Hippocampal formation (tissue), 2 donors: ENCODE measurements around the gene MKRN2.
"Not testable (repeated sequence)": the region's sequence is repeated elsewhere in the genome, so short reads cannot be mapped to it uniquely, and the experiment has no call there.

ENCODE experiments used
- DNase-seq, 2 donors: peaks; one replicate each; lab custom pipeline; 2025; lab: John Stamatoyannopoulos, UW

MKRN2 gene

GRCh38 chr3:12630292-12630691 is 73.4 kb downstream of the MKRN2 start:
- no peak for DNase-seq

- not testable (repeated sequence) for DNase-seq
These were observed 74.0 kb downstream of the MKRN2 start for GRCh38 chr3:12630843-12631242.

- DNase-seq, result no peak
These were observed 75.6 kb downstream of the MKRN2 start for GRCh38 chr3:12632523-12632922.

GRCh38 chr3:12633108-12633507 is 76.2 kb downstream of the MKRN2 start:
- DNase-seq, result no peak
